Measurements from ENCODE around the gene TAF4B.
A peak's percentile ranks its signal among the peaks of the same experiment; 100 is the strongest.

- TF ChIP-seq, protein P1, sequence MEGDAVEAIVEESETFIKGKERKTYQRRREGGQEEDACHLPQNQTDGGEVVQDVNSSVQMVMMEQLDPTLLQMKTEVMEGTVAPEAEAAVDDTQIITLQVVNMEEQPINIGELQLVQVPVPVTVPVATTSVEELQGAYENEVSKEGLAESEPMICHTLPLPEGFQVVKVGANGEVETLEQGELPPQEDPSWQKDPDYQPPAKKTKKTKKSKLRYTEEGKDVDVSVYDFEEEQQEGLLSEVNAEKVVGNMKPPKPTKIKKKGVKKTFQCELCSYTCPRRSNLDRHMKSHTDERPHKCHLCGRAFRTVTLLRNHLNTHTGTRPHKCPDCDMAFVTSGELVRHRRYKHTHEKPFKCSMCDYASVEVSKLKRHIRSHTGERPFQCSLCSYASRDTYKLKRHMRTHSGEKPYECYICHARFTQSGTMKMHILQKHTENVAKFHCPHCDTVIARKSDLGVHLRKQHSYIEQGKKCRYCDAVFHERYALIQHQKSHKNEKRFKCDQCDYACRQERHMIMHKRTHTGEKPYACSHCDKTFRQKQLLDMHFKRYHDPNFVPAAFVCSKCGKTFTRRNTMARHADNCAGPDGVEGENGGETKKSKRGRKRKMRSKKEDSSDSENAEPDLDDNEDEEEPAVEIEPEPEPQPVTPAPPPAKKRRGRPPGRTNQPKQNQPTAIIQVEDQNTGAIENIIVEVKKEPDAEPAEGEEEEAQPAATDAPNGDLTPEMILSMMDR (IDR thresholded peaks at IDR 0.05) = peak; percentile 46 to 63 (median 58)
- no peak for TF ChIP-seq EP300 (IDR thresholded peaks at IDR 0.05)
- no peak for TF ChIP-seq POLR2A (IDR thresholded peaks at IDR 0.05; ENCODE audit: low read depth)
- no peak for TF ChIP-seq POLR2AphosphoS5 (IDR thresholded peaks at IDR 0.05)
Observed at GRCh38 chr18:26307161-26307773, 81.0 kb downstream of the TAF4B start.
